K562 (cell line): Measurements from ENCODE around the gene USP20. TPM values are rescaled to one million over a fixed set of nuclear protein-coding genes. Genes with fewer than 3 reads are reported as not detected.
A peak's percentile ranks its signal among the peaks of the same experiment; 100 is the strongest.

Experiments used
- COPS2 ChIP-seq: fragments of 450-650 bp; conservative IDR thresholded peaks from 2 replicates; pipeline ENCODE4 v1.6.1; 2016; ENCODE audit warnings: mild to moderate bottlenecking, moderate library complexity
- EP400 ChIP-seq: fragments of 450-650 bp; IDR thresholded peaks from 2 replicates; pipeline ENCODE4 v1.6.1; 2017; ENCODE audit warnings: antibody characterized with exemption, mild to moderate bottlenecking, moderate library complexity
- GABPA ChIP-seq: fragments of 200-800 bp; sonication (Bioruptor generic); conservative IDR thresholded peaks from 2 replicates; pipeline ENCODE4 v1.6.1; 2016; ENCODE audit warnings: low read depth, missing genetic modification characterization, missing compliant biosample characterization
- HDAC8 ChIP-seq: fragments of 450-650 bp; IDR thresholded peaks from 2 replicates; pipeline ENCODE4 v1.6.1; 2016; ENCODE audit warnings: mild to moderate bottlenecking, missing genetic modification characterization, moderate library complexity, missing compliant biosample characterization
- HNRNPH1 ChIP-seq: fragments of 200-400 bp; formaldehyde crosslinking; optimal IDR thresholded peaks from 2 replicates; pipeline ENCODE3; 2017; ENCODE audit warnings: low read depth, mild to moderate bottlenecking, low read length, moderate library complexity
- HSF4 ChIP-seq: fragments of 250-450 bp; sonication (Bioruptor Pico); IDR thresholded peaks from 2 replicates; pipeline ENCODE4 v2.1.2; 2022; ENCODE audit warnings: mild to moderate bottlenecking, moderate library complexity, borderline replicate concordance
- NR2C2 ChIP-seq, 2 experiments: fragments of 200-800 bp in 1 of 2; sonication (Bioruptor generic) in 1 of 2; sonication (generic) in 1 of 2; formaldehyde crosslinking in 1 of 2; IDR thresholded peaks; 2 replicates each; pipeline versions ENCODE4 v1.6.1 to v1.8.0; 2016 to 2022; ENCODE audit warnings: mild to moderate bottlenecking in 1 of 2, missing compliant biosample characterization in 1 of 2, missing genetic modification characterization in 1 of 2, missing genetic modification reagents in 1 of 2
- POLR2A ChIP-seq: fragments of 450-650 bp; conservative IDR thresholded peaks from 2 replicates; pipeline ENCODE4 v1.6.1; 2016
- SUPT5H ChIP-seq: fragments of 450-650 bp; IDR thresholded peaks from 2 replicates; pipeline ENCODE4 v1.6.1; 2016
- WHSC1 ChIP-seq: IDR thresholded peaks from one replicate; pipeline ENCODE4 v1.6.1; 2012; ENCODE audit warnings: low read length, control low read depth, inconsistent platforms
- ZNF785 ChIP-seq: fragments of 250-450 bp; sonication (Bioruptor Pico); IDR thresholded peaks from 2 replicates; pipeline ENCODE4 v1.4.0; 2020; ENCODE audit warnings: mild to moderate bottlenecking
- polyA plus RNA-seq, 8 experiments: library from polyadenylated mRNA; depleted of rRNA in 4 of 8; stranded (reverse) in 5 of 8; unstranded in 3 of 8; fragments of >200 nt; fragmentation: Nextera tagmentation in 2 of 8; fragmentation: Illumina TruSeq in 1 of 8; extraction: Ambion mirVana in 2 of 8; extraction: Trizol in 1 of 8; gene quantifications; 2 replicates each; pipeline versions ENCODE4 v1.2.1 to v1.2.3, GENCODE V29; 2011 to 2014; ENCODE audit warnings: inconsistent platforms in 1 of 8, missing spikeins in 1 of 8
- total RNA-seq, 7 experiments: library from RNA; depleted of rRNA in 6 of 7; stranded (reverse); fragments of >200 nt in 6 of 7; fragmentation: Illumina TruSeq in 2 of 7; extraction: Trizol in 2 of 7; gene quantifications; 2 replicates each; pipeline versions ENCODE4 v1.2.1 to v1.2.3, GENCODE V29; 2011 to 2021; ENCODE audit warnings: low replicate concordance in 1 of 7
- TF ChIP-seq, protein P1 (sequence below), 2 experiments: fragments of 450-650 bp; IDR thresholded peaks; 2 replicates each; pipeline ENCODE4 v1.6.1; 2016; ENCODE audit warnings: mild to moderate bottlenecking in 2 of 2, borderline replicate concordance in 1 of 2, low read depth in 1 of 2, moderate library complexity in 1 of 2
- TF ChIP-seq, protein P2 (sequence below): sonication (generic); formaldehyde crosslinking; IDR thresholded peaks from 2 replicates; pipeline ENCODE4 v1.4.0; 2020; ENCODE audit warnings: mild to moderate bottlenecking, missing genetic modification reagents
- TF ChIP-seq, protein P3 (sequence below): fragments of 250-450 bp; sonication (Bioruptor Pico); IDR thresholded peaks from 2 replicates; pipeline ENCODE4 v1.5.0; 2020; ENCODE audit warnings: mild to moderate bottlenecking
- TF ChIP-seq, protein P4 (sequence below), 2 experiments: fragments of 250-450 bp in 1 of 2; fragments of 450-650 bp in 1 of 2; sonication (Bioruptor Pico) in 1 of 2; IDR thresholded peaks; 2 replicates each; pipeline versions ENCODE4 v1.6.1 to v1.8.0; 2016 to 2021; ENCODE audit warnings: mild to moderate bottlenecking in 2 of 2, moderate library complexity in 2 of 2, missing compliant biosample characterization in 1 of 2, missing genetic modification characterization in 1 of 2

Gene USP20
- total and polyA plus RNA-seq, 9 of the 15 experiments (the other 6 are each of a cell fraction or from before 2014, with no cell fraction given), result 1.9 to 136 (median 49.1) TPM

DNA sequence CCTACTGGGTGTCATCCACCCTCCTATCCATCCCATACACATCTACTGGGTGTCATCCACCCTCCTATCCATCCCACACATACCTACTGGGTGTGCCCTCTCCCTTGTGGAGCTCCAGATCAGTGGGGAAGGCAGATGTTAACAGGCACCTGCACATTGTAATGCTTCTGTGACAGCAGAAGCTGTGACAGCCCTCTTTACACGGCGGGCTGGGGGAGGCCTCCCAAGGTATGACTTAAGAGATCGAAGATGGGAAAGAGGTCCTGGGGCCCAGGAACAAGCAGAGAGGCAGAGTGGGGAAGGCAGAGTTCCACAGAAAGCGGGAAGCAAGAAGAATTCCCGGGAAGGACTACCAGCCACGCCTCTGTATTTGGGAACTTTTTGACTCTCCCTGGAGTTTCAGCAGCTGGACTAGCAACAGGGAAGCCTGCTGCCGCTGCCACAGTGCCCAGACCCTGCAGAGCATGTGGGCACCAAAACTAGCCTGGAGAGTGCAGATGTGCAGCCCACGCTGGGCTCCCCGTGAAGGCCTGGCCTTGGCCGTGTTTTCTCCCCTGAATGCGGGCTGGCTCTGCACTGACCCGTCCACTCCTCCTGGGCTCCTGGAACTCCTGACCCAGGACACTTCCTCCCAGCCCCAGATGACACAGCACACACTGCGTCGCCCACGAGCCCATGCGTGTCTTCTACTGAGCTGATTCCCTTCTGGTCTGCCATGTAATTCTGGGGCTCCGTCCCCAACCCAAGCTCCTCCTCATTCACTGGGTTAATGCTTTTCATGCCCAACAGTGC is 20.6 kb upstream of the USP20 start (continued):
- TF ChIP-seq, protein P1, sequence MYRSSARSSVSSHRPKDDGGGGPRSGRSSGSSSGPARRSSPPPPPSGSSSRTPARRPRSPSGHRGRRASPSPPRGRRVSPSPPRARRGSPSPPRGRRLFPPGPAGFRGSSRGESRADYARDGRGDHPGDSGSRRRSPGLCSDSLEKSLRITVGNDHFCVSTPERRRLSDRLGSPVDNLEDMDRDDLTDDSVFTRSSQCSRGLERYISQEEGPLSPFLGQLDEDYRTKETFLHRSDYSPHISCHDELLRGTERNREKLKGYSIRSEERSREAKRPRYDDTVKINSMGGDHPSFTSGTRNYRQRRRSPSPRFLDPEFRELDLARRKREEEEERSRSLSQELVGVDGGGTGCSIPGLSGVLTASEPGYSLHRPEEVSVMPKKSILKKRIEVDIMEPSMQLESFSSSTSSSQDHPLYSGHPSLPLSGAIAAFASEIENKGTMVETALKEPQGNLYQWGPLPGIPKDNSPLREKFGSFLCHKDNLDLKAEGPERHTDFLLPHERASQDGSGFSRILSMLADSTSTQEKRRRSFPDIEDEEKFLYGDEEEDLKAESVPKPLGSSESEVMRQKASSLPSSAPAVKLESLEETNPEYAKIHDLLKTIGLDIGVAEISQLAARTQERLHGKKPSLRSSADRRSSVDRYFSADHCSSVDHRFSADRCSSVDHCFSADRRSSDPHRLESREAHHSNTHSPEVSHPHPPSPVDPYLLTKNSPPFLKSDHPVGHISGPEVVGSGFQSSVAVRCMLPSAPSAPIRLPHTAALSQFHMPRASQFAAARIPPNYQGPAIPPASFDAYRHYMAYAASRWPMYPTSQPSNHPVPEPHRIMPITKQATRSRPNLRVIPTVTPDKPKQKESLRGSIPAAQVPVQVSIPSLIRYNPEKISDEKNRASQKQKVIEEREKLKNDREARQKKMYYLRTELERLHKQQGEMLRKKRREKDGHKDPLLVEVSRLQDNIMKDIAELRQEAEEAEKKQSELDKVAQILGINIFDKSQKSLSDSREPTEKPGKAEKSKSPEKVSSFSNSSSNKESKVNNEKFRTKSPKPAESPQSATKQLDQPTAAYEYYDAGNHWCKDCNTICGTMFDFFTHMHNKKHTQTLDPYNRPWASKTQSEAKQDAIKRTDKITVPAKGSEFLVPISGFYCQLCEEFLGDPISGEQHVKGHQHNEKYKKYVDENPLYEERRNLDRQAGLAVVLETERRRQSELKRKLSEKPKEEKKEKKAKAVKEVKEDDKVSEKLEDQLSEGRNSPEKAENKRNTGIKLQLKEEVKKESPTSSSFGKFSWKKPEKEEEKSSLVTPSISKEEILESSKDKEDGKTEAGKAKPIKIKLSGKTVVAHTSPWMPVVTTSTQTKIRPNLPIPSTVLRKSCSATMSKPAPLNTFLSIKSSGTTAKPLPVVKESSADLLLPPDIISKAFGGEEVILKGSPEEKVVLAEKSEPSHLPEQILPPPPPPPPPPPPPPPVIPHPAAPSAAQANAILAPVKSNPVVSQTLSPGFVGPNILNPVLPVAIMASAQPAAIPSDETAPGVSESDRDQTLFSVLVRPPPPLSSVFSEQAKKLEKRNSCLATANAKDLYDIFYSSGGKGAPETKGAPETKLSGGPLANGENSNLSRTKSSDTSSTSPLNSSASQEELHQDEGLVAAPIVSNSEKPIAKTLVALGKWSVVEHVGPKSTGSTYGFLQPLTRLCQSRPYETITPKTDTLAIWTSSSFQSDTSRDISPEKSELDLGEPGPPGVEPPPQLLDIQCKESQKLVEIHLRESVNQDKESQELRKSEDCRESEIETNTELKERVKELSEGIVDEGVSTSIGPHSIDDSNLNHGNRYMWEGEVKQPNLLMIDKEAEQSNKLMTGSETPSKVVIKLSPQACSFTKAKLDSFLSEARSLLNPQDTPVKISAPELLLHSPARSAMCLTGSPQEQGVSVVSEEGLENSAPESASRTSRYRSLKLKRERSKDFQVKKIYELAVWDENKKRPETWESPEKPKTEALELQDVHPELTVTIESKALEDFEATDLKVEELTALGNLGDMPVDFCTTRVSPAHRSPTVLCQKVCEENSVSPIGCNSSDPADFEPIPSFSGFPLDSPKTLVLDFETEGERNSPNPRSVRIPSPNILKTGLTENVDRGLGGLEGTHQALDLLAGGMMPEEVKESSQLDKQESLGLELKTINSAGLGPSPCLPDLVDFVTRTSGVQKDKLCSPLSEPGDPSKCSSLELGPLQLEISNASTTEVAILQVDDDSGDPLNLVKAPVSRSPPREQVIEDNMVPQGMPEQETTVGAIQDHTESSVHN (IDR thresholded peaks at IDR 0.05; ENCODE audit: borderline replicate concordance in 1 of 2, low read depth in 1 of 2), result no peak
- TF ChIP-seq HSF4 (CRISPR knock-in tag), result no peak
- TF ChIP-seq, protein P2, sequence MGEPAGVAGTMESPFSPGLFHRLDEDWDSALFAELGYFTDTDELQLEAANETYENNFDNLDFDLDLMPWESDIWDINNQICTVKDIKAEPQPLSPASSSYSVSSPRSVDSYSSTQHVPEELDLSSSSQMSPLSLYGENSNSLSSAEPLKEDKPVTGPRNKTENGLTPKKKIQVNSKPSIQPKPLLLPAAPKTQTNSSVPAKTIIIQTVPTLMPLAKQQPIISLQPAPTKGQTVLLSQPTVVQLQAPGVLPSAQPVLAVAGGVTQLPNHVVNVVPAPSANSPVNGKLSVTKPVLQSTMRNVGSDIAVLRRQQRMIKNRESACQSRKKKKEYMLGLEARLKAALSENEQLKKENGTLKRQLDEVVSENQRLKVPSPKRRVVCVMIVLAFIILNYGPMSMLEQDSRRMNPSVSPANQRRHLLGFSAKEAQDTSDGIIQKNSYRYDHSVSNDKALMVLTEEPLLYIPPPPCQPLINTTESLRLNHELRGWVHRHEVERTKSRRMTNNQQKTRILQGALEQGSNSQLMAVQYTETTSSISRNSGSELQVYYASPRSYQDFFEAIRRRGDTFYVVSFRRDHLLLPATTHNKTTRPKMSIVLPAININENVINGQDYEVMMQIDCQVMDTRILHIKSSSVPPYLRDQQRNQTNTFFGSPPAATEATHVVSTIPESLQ, result no peak
- TF ChIP-seq HDAC8, result no peak
- TF ChIP-seq, protein P3, sequence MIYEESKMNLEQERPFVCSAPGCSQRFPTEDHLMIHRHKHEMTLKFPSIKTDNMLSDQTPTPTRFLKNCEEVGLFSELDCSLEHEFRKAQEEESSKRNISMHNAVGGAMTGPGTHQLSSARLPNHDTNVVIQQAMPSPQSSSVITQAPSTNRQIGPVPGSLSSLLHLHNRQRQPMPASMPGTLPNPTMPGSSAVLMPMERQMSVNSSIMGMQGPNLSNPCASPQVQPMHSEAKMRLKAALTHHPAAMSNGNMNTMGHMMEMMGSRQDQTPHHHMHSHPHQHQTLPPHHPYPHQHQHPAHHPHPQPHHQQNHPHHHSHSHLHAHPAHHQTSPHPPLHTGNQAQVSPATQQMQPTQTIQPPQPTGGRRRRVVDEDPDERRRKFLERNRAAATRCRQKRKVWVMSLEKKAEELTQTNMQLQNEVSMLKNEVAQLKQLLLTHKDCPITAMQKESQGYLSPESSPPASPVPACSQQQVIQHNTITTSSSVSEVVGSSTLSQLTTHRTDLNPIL (CRISPR knock-in tag), result no peak
- TF ChIP-seq SUPT5H, result 0 out of 2 replicates have a peak, but pooled peaks have one; percentile 38
- no peak for TF ChIP-seq WHSC1
- no peak for TF ChIP-seq ZNF785 (CRISPR knock-in tag)
- no peak for TF ChIP-seq NR2C2 (CRISPR knock-in tag; IDR thresholded peaks at IDR 0.05)
- no peak for TF ChIP-seq NR2C2 (tag; IDR thresholded peaks at IDR 0.05)
- TF ChIP-seq COPS2, result no peak
- TF ChIP-seq POLR2A, result peak; percentile 52; the same call in 1 of the 2 replicates
- no peak for TF ChIP-seq EP400
- TF ChIP-seq, protein P4, sequence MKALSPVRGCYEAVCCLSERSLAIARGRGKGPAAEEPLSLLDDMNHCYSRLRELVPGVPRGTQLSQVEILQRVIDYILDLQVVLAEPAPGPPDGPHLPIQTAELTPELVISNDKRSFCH (CRISPR knock-in tag; IDR thresholded peaks at IDR 0.05), result no peak
- TF ChIP-seq, protein P4 (tag; IDR thresholded peaks at IDR 0.05), result no peak
- no peak for TF ChIP-seq GABPA (tag)
- TF ChIP-seq HNRNPH1, result no peak
